ENCODE measurements around the gene TSSK3. TPM values are rescaled to one million over a fixed set of nuclear protein-coding genes. Genes with fewer than 3 reads are reported as not detected.

TSSK3 gene
- 4.2 TPM for total RNA-seq

- no peak for DNase-seq (ENCODE audit: low spot score)
Observed at GRCh38 chr1:32362474-32363313, at the start of gene TSSK3, which contains the start of gene FAM229A. Gene TSSK3 (plus strand): TSS chr1:32362539. CDS start chr1:32362702, 163 bp downstream. Gene FAM229A (minus strand): TSS chr1:32362485. CDS start chr1:32362091, 394 bp downstream.

GRCh38 chr1:32316903-32317277 is 45.4 kb upstream of the TSSK3 start:
- no peak for DNase-seq (ENCODE audit: low spot score)

- no peak for DNase-seq (ENCODE audit: low spot score)
Observed at GRCh38 chr1:32318127-32318869, 44.0 kb upstream of the TSSK3 start.

DNA sequence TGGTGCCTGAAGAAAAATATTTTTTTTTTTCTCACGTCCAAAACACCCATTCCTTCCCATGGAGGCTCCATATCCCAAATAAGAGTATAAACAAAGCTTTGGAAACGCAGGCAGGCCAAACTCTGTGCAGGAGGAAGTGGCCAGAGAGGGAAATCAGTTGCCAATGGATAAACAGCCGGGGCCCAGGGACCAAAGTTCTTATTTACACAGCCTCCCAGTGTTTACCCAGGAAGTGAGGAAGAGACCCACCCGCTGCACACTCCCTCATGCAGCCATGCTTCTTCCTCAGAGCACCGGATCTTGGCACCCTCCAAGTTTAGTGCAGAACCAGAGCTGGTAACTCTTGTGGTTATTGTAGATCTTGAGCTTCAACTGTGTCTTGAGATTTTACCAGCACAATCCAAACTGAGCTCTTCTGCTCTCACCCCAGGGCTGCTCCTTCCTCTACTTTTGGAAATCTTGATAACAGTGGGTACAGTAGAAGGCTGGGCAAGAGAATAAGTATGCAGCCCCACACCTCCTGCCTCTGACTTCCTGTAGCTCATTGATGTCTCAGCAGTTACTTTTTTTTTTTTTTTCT is 40.5 kb upstream of the TSSK3 start:
- DNase-seq (ENCODE audit: low spot score), result peak; percentile 56

DNA sequence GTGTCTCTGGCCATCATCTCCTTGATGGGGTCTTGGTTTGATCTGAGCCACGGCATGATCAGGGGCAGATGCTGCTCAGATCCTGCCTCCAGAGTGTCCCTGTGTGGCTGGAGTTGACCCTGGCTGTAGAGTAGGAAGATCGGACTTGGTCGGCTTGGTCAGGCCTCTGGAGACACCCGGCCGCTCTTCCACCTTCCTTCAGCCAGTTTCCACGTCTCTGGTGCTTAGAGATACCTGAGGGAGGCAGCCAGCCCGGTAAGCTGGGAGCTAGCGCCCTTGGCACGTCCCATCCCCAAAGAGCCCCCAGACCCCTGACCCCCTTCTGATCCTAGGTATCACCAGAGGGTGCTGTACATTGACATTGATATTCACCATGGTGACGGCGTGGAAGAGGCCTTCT is 35.1 kb upstream of the TSSK3 start:
- no peak for DNase-seq (ENCODE audit: low spot score)

DNA sequence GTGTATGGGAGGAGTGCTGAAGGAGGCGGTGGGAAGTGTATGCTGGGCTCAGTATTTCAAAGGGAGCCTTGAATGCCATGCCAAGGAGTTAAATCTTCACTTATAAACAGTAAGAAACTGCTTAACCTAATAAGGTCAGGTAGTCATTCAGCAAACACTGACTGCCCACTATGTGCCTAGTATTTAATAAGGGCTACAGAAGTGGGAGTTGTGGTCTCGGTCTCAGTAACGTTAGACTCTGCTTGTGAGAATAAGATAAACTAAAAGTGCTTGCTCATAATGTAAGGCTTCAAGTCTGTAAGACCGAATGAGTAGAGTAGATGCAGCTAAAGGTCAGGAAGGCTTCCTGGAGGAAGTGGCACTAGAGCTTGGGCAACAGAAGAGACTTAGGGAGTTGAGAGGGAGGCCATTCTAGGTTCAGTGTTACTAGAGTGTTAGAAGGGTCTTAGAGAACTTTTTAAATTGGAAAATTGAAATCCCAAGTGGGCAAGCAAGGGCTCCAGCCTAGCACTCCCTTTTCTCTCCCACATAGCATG is 32.3 kb upstream of the TSSK3 start:
- no peak for DNase-seq (ENCODE audit: low spot score)

- DNase-seq (ENCODE audit: low spot score), result no peak
Observed at GRCh38 chr1:32330558-32331151, 31.7 kb upstream of the TSSK3 start.

DNA sequence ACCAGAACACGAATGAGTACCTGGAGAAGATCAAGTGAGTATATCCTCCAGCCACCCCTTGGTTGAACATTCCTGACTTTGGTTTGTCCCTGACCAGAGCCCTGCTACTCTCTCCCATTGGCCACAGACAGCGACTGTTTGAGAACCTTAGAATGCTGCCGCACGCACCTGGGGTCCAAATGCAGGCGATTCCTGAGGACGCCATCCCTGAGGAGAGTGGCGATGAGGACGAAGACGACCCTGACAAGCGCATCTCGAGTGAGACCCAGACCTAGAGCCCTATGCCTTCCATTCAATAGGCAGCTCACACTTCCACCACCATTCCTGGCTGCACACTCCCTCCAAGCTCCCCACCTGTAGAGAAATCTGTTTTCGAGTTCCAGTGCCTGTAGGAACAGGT is 30.8 kb upstream of the TSSK3 start:
- no peak for DNase-seq (ENCODE audit: low spot score)

DNA sequence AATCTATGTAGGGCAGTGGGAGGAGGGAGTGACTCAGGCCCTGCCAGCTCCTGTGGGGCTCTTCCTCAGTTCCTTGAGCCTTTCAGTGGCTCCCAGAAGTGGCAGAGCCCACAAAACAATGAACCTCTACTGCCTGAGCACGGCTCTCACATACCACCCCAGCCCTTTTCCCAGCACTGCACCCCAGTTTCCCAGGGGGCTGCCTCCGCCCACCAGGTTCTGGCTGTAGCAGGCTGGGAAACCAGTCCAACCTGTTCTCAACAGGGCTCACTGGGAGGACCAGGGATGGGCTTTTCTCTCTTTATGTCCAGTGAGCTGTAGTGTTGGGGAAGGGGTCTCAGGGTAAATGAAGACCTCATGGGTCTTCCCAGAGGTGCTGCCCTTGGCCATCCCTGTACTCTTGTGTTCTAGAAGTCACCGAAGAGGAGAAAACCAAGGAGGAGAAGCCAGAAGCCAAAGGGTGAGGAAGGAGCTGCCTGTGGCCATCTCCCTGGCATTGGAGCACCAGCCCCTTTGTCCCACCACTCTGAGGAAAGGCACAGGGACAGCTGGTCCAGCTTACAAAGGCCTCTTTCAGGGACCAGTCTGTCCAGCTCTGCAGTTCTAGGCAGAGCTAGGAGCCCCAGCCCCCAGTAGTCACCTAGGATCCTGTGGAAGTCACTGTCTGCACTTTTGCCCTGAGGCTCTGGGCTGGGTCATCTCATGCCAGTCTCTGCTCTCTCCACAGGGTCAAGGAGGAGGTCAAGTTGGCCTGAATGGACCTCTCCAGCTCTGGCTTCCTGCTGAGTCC is 29.9 kb upstream of the TSSK3 start:
- no peak for DNase-seq (ENCODE audit: low spot score)

DNA sequence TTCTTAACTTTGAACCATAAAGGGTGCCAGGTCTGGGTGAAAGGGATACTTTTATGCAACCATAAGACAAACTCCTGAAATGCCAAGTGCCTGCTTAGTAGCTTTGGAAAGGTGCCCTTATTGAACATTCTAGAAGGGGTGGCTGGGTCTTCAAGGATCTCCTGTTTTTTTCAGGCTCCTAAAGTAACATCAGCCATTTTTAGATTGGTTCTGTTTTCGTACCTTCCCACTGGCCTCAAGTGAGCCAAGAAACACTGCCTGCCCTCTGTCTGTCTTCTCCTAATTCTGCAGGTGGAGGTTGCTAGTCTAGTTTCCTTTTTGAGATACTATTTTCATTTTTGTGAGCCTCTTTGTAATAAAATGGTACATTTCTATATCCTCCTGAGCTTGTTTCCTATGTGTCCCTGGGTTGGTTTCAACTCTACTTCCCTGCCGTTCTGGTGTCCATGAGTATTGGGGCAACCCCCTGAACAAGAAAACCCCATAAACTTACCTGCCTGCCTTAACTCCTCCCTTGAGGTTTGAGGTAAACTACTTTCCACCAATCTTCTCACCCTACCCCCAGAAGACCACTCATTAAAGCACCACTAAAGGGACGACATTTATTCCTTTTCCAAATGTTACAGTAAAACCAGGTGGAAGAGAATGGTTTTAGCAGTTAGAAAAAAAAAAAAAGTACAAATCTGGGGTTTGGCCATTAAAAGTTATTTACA is 28.9 kb upstream of the TSSK3 start:
- no peak for DNase-seq (ENCODE audit: low spot score)

GRCh38 chr1:32334274-32334861 is 28.0 kb upstream of the TSSK3 start:
- DNase-seq (ENCODE audit: low spot score), result no peak

GRCh38 chr1:32334864-32335534 is 27.3 kb upstream of the TSSK3 start:
- no peak for DNase-seq (ENCODE audit: low spot score)

- no peak for DNase-seq (ENCODE audit: low spot score)
Observed at GRCh38 chr1:32335535-32335789, 26.9 kb upstream of the TSSK3 start.

DNA sequence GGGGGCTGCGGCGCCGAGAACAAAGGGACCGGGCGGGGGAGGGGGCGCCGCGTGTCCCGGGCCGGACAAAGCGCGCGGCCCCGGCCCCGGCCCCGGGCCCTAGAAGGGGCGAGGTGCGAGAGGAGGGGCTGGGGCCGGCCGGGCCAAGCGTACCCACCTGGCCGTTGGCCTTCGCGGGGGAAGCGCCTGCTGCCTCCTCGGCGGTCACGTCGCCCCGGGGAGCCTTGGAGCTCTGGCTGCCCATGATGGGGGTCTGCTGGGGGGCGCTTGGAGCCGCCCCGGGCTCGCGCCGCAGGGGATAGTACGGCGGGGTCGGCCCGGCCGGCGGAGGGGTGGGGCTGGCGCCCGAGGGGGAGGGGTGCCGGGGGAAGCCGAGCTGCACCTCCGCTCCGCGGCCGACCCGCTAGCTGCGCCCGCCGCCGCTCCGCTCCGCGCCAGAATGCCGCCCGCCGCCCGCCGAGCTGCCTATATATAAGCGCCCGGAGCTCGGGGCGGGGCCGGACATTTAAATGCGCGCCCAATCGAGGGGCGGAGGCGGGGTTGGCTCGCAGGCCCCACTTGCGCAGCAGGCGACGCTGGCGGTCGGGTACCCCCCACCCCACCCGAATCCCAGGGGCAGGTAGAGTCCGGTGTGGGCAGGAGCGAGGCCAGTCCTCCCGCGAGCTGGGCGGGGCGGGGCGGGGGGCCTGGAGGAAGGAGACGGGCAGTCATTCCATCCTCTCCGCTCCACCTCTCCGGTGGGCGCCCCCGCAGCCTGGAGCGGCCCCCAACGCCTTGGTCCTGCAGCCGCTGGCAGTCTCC is 26.3 kb upstream of the TSSK3 start, which contains the start of gene MARCKSL1:
TSS of gene MARCKSL1 (minus strand) at position 444 of the 801 bp plus-strand sequence. CDS start at position 244, 200 bp downstream.
- DNase-seq (ENCODE audit: low spot score), result peak; percentile 83

GRCh38 chr1:32336591-32336932 is 25.8 kb upstream of the TSSK3 start:
- no peak for DNase-seq (ENCODE audit: low spot score)

DNA sequence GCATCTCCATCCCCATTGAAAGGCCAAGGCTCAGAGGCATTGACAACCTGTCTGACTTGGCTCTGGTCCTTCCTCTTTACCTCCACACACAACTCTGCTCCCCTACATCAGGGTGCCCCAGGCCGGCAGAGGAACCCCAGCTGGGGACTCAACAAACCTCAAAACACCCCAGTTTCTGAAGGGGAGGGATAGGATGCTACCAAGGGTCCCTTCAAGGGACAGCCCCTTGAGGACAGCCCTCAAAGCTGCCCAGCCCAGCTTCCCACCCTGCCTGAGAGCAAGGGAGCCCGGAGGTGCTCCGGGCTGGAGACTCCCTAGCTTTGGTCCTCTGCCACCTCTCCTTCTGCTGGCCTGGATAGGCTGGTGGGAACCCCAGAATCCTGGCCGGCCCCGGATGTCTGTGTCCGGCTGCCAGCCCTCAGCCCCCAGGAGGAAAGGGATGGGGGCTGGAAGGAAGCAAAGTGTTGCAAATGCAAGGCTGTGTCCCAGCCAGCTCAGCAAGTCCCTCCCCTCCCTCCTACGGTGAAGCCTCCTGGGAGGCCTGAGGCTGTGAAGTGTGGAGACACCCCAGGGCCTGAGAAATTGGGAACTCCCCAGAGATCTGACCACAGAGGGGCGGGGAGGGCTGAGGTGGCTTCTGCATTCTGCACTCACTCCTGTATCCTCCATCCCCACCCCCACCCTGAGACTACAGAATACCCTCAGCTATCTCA is 25.2 kb upstream of the TSSK3 start:
- DNase-seq (ENCODE audit: low spot score), result no peak

GRCh38 chr1:32337855-32338636 is 24.3 kb upstream of the TSSK3 start:
- DNase-seq (ENCODE audit: low spot score), result no peak
